GM19193 (cell line): ENCODE measurements around the gene LUC7L3.

ENCODE experiments used
- POLR2A ChIP-seq: IDR thresholded peaks from 4 replicates; pipeline ENCODE4 v1.6.1; 2011; ENCODE audit not compliant: insufficient read depth, insufficient read length; ENCODE audit errors: extremely low read depth

The LUC7L3 gene

DNA sequence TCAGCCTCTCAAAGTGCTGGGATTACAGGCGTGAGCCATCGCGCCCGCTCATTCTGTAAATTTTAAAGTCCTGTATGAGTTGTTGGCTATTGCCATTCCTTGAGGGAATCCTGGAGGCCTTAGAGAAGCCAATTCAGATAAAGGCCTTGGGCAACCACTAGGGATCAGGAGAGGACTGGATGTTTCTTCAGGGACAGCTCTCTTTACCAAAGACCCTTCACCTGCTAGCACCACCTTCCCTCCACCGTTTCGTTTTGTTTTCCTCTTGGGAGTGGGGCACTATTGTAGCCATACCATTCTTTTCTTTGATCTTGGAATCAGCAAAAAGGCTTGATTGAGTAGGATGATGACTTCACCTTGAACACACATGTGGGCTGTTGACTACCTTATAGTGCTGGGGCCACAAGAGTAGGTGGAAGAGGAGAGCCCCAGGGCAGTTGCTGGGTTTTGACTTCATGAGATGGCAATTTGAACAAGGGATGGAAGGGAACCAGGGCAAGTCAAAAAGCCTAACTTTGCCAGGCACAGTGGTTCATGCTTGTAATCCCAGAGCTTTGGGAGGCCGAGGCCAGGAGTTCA lies 54.9 kb downstream of the LUC7L3 start:
- no peak for TF ChIP-seq POLR2A

GRCh38 chr17:50775926-50776325 lies 56.5 kb downstream of the LUC7L3 start:
- TF ChIP-seq POLR2A, result no peak

DNA sequence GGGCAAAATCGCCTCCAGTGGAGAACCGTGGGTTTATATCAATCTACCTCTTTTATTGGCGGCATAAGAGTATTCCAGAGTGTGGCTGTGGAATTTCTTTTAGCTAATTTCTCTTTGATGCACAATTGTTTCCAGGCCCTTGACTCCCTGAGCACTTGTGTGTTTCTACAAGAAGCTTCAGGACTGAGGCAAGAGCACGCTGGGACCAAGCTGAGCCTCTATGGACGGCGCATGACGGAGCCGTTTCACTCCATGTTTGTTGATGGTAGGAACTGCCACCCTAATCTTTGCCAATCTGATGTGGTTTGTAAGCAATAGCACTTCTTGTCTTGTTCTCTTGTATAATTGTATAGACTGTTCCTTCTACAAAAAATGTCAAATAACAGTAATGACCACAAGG lies 59.1 kb downstream of the LUC7L3 start:
- TF ChIP-seq POLR2A, result no peak

DNA sequence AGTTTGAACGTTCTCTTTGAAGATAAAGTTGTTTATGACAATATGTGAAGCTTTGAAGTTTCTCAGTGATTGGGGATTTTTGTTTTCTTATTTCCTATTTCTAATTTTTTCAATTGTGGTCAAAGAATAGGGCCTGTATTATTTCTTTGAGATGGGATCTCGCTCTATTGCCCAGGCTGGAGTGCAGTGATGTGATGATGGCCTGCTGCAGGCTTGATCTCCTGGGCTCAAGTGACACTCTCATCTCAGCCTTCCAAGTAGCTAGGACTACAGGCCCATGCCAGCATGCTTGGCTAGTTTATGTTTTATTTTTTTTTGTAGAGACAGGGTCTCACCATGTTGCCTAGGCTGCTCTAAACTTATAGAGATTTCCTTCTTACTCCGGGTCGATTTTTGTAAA lies 59.6 kb downstream of the LUC7L3 start:
- no peak for TF ChIP-seq POLR2A

DNA sequence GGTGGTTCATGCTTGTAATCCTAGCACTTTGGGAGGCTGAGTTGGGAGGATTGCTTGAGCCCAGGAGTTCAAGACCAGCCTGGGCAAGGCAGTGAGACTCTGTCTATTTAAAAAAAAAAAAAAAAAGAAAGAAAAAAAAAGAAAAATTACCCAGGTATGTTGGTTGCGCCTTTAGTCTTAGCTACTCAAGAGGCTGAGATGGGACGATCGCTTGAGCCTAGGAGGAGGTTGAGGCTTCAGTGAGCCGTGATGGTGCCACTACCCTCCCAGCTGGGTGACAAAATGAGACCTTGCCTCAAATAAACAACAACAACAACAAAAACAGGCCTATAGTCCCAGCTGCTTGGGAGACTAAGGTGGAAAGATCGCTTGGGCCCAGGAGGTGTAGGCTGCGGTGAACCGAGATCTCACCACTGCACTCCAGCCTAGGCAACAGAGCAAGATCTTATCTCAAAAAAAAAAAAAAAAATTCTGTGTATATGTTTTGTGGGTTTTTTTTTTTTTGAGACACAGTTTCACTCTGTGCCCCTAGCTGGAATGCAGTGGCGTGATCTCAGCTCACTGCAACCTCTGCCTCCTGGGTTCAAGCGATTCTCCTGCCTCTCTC lies 60.4 kb downstream of the LUC7L3 start:
- no peak for TF ChIP-seq POLR2A

GRCh38 chr17:50781167-50781566 lies 61.8 kb downstream of the LUC7L3 start:
- TF ChIP-seq POLR2A, result no peak

DNA sequence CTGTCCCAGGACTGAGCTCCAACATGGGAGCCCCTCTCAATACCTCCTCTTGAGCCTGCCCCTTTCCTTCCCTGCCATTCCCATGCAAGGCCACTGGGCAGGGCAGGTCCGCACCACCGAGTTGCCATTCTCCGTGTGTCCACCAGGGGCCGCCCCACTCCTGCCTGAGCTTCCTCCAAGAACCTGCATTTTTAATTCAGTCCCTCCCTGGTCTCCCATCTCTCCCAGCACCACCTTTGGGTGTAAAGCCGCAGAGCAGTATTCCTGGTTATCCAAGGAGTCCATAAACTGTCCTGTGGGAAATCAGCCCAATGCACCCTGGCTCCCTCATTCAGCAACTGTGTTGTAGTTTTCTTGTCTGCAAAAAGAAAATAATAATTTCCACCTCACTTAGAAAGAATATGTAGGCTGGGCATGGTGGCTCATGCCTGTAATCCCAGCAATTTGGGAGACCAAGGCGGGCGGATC lies 63.8 kb downstream of the LUC7L3 start:
- TF ChIP-seq POLR2A, result no peak

DNA sequence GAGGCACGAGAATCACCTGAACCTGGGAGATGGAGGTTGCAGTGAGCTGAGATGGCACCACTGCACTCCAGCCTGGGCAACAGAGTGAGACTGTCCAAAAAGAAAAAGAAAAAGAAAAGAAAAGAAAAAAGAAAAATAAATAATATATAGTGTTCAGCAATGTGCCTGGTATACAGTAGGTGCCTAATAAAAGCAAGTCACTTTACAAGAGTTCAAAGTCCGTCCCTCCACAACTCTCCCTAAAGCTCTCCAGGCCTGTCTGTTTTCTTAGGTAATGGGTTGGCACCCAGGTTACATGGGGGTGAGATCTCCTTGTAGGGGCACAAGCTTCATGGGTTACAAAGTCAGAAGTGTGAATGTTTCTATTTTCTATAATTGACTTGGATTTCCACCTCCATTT lies 64.5 kb downstream of the LUC7L3 start:
- TF ChIP-seq POLR2A, result no peak

- TF ChIP-seq POLR2A, result no peak
These were observed 65.7 kb downstream of the LUC7L3 start for GRCh38 chr17:50785126-50785525.

GRCh38 chr17:50785946-50786570 lies 66.7 kb downstream of the LUC7L3 start:
- TF ChIP-seq POLR2A, result no peak

GRCh38 chr17:50787106-50787505 lies 67.7 kb downstream of the LUC7L3 start:
- TF ChIP-seq POLR2A, result no peak

- no peak for TF ChIP-seq POLR2A
These were observed 71.2 kb downstream of the LUC7L3 start for GRCh38 chr17:50790618-50791017.

GRCh38 chr17:50792132-50792531 lies 72.7 kb downstream of the LUC7L3 start:
- TF ChIP-seq POLR2A, result no peak

- no peak for TF ChIP-seq POLR2A
These were observed 73.6 kb downstream of the LUC7L3 start for GRCh38 chr17:50793007-50793406.

DNA sequence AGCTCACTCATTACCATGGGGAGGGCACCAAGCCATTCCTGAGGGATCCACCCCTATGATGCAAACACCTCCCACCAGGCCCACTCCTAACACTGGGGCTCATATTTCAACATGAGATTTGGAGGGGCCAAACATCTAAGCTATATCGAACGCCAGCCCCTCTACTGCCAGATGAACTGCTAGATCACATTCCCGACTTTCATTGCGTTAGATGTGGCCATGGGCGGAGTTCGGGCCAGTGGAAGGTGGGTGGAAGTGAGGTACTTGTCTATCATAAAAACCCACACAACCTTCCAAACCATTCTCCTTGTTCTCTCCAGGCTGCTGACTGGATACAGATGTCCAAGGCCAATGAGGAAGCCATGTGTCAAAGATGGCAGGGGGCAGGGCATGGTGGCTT lies 75.0 kb downstream of the LUC7L3 start:
- no peak for TF ChIP-seq POLR2A

DNA sequence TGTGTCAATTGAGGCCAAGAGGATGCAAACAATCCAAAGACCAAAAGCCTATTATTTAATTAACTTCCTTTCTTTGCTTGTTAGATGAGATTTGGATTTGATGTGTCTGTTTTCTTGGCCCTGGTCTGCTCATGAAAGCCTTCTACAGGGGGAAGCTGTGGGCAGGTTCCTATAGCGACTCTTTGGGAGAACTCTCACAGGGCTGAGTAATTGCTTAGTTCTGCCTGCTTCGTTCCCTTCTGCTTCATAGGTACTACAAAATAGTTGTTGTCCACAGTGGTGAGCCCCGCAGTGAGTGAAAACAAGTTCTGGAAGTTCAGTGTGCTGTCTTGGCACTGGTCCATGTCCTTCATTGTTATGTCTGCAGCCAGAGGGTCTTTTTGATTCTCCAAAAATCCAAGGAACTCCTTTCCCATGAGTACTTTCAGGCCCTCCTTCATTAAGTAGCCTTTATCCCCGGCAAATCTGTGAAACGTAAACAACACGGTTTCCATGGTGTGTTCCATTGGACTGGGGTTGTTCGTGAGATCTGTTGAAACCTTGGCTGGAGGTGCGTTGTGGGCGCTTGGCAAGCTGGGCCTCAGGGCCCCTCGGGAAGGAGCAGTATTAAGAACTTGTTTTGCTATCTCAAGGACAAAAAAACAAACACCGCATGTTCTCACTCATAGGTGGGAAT lies 77.9 kb downstream of the LUC7L3 start:
- no peak for TF ChIP-seq POLR2A
